Left hindlimb (tissue), 1 donor: ENCODE measurements around the gene FMC1.
A peak's percentile ranks its signal among the peaks of the same experiment; 100 is the strongest.
"Not testable (repeated sequence)": the region's sequence is repeated elsewhere in the genome, so short reads cannot be mapped to it uniquely, and the experiment has no call there.

ENCODE experiments used
- DNase-seq: peaks from one replicate; pipeline ENCODE4 v3.0.0-alpha.2; 2018

The FMC1 gene, protein sequence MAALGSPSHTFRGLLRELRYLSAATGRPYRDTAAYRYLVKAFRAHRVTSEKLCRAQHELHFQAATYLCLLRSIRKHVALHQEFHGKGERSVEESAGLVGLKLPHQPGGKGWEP

GRCh38 chr7:139341058-139341775 lies at the start of gene FMC1:
Gene FMC1 (plus strand): TSS chr7:139341337. CDS start chr7:139341385, 48 bp downstream.
- peak; percentile 95 for DNase-seq

- DNase-seq = no peak
These were observed 48.3 kb upstream of the FMC1 start for GRCh38 chr7:139292821-139293220.

GRCh38 chr7:139293534-139293933 lies 47.6 kb upstream of the FMC1 start:
- DNase-seq = no peak

- no peak for DNase-seq
These were observed 46.9 kb upstream of the FMC1 start for GRCh38 chr7:139294241-139294640.

- DNase-seq = no peak
These were observed 46.1 kb upstream of the FMC1 start for GRCh38 chr7:139294951-139295575.

DNA sequence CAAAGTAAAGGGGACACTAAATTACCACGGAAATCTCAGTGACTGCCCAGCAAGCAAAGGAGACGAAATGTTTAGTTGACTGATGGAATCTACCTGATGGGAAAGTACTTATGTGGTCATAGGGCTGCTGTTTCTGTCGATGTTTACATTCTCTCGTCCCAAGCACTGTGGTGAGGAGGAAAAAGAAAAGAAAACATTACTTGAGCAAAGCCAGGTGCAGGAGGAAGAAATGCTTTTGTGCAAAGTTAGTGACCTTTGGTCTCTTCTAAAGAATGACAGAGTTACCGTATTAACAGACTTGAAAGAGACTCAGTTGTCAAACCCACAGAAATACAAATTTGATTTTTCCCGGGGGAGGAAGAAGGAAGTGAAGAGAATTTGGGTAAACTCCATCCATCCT lies 43.3 kb upstream of the FMC1 start:
- no peak for DNase-seq

DNA sequence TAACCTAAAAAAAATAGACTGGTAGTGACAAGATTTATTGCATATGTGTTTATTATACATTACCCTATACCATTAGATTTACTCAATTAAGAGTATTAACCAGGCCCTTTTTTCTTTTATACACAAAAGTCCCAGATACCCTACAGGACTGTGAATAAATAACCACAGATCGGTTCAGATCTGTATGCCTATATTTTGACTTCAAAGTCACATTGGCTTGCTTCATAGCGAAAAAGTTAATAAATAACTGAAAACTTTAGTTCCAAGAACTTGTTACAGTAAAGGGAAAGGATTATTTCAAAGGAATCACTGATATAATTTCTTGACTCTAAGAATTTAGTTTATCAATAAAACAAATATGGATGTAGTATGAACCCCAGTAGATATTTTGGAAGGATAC lies 41.8 kb upstream of the FMC1 start:
- DNase-seq = no peak

DNA sequence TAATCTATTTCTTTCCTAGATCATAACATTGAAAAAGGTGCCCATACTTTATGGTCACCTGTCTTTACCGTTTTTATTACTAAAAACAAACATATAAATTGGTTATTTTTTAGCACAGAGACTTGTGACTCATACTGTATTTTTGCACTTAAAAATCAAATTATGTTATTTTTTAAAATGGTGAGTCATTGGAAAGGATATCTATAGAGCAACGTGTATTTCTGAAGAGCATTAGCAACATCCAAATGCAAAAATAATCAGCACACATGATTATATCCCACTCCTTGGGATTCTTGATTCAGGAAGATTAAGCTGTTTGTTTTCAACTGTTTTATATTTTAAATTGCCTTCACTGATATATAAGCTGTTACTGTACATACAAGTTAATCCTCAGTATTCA lies 40.7 kb upstream of the FMC1 start:
- DNase-seq = no peak

DNA sequence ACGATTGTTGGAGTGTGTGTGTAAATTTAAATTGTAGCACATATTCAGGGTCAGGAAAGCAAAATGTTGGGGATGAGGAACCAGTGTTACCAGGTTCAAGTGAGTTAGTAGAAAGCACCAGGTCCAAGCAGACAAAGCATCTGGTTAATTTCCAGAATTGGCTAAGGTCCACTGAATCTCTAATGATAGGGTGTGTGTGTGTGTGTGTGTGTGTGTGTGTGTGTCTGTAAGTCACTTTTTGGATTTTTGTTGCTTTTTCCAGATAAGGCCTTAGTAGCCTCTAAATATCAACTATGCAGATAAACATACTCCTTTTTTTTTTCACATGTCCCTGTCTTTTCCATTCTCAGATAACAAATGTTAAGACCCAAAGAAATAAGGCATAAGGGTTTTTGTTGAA lies 36.6 kb upstream of the FMC1 start:
- DNase-seq = no peak

DNA sequence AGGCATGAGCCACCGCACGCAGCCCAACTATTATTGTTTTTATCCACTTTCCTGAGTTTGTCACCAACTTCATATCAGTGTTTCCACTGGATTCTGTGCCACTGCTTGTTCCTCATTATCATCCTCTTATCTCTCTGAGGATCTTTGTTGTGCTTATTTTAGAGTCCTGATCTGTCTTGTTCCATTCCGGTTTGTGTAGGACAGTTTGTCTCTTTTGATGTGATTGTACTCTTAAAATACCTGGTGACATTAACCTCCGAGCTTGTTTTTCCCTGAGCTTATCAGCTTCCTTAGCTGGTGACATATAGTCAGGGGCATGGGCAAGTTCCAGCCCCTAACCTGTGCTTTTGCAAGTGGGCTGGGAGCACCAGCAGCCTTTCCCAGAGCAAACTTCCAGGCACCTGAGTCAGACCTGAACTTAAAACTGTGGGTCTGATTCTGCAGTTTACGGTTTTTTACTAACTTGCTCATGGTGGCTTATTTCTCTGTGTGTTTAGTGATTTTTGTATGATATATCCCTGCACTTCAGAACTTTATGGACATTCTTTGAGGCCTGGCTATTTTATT lies 23.1 kb upstream of the FMC1 start:
- no peak for DNase-seq

DNA sequence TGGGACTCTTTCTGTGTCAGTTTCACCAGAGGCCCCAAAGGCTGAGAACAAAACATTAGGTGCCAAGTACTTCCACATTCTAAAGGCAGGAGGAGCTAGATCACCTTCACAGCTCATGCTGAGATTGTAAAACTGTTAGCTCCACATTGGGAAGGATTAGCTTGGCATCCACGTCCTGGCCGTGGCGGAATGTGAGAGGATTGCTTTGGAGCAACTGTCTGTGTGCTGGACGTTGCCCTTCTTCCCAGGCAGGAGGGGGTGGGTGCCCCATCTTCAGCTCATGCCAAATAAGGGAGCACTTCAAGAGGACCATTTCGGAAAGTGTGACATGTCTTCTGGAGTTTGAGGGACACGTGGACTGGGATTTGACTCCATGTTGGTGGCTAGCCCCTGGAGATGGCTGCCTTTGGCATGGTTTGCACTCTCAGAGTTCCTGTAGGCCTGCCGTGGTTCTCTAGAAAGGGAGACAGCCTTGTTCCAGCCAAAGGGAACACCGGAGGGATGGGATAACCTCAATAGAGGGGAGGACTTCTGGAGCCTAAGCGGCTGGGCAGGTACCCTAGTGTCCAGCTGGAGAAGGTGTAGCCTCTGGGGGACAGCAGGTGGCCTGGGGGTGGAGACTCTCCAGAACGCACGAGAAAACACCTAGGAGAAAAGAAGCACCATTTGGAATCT lies 19.9 kb upstream of the FMC1 start:
- DNase-seq = no peak

- DNase-seq = not testable (repeated sequence)
These were observed 16.4 kb upstream of the FMC1 start for GRCh38 chr7:139324709-139325108.

- no peak for DNase-seq
These were observed 12.8 kb upstream of the FMC1 start for GRCh38 chr7:139328375-139328774.

- DNase-seq = no peak
These were observed 12.0 kb upstream of the FMC1 start for GRCh38 chr7:139329119-139329518.

GRCh38 chr7:139330333-139331030 lies 10.7 kb upstream of the FMC1 start:
- no peak for DNase-seq

- no peak for DNase-seq
These were observed 8.3 kb upstream of the FMC1 start for GRCh38 chr7:139332697-139333359.

- DNase-seq = not testable (repeated sequence)
These were observed 7.7 kb upstream of the FMC1 start for GRCh38 chr7:139333443-139333842.

DNA sequence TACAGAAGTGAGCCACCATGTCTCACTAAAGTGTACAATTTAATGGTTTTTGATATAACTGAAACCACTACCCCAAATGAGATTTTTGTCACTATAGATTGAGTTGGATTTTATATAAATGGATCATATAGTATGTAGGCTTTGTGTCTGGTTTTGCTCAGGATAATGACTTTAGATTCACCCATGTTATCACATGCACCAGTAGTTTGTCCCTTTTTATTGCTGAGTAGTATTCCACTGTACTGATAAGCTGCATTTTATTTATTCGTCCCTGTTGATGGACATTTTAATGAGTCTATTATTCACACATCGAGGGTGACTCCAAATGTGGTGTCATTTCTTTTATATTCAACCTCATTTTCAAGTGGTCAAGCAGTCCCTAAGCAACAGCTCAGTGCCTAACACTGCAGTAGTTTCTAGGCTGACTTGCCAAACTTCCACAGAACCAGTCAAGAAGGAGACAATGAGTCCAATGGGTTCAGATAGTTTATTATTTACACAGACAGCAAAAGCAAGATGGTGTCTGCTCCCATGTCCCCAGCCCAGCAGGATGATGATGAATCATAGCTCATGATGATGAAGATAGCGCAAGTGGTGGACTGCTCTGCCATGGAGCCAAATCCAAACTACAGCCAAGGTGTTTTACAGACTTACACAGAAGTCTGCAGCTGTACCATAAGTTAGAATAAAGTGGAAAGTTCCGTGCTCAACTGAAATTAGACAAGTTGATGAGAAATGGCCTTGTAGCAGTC lies 6.6 kb upstream of the FMC1 start:
- DNase-seq = no peak

DNA sequence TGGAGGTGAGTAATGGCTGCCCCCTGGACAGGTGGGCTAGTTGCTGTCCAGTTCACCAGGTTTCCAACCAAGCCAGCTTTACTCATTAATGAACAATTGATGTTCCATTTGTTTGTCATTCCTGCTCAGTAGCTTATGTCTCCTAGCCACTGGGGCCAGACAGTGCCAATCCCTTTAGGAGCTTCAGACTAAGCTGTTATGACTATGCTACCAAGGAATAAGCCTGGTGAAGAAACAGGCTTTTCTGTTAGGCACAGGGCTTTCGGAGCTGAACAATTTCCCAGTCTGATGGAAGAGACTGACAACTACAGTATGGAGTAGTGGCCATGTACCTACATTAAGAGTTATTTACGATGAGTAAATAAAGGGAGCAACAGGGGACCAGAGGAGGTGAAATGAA lies 2.1 kb upstream of the FMC1 start:
- no peak for DNase-seq

DNA sequence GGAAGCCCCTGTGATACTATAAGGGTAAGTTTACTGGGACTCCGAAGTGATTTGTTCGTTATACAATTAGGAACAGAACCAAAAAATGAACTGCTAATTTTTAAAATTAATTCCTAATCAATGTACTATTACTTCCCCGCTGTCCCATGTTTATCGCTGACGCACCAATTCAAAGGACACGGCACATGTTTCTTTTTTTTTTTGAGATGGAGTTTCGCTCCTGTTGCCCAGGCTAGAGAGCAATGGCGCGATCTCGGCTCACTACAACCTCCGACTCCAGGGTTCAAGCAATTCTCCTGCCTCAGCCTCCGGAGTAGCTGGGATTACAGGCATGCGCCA lies 1.5 kb upstream of the FMC1 start:
- DNase-seq = no peak

DNA sequence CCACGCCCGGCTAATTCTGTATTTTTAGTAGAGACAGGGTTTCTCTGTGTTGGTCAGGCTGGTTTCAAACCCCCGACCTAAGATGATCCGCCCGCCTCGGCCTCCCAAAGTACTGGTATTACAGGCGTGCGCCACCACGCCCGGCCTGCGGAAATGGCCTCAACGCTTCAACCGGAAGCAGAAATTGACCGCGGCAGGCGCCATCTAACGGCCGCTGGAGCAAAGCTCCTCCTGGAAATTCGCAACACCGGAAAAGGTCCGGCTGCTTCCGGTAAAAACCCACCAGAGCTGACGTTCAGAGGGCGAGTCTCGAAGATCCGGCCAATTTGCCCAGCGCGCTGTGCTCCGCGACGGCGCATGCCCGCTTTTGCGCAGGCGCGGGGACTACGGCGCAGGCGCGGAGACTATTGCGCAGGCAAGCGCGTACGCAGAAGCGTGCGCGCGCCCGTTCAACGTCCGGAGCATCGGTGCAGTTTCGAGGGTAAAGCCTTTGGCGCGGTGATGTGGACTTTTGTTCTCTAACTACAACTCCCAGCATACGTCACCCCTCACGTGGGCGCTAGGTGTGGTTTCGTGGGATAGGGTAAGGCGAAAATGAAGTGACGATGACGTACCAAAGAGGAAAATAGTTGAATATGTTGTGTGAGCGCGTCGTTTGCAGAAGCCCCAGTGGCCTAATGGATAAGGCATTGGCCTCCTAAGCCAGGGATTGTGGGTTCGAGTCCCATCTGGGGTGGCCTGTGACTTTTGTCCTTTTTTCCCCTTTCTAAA lies 915 bp upstream of the FMC1 start:
- peak; percentile 99 for DNase-seq
